GM18505 (cell line): ENCODE results near the gene TMX4.

Experiments
- ATAC-seq: cut with Tn5 transposase; IDR thresholded peaks from one replicate; pipeline ENCODE4 v1.9.1; 2021; ENCODE audit not compliant: unreplicated experiment
- POLR2A ChIP-seq: IDR thresholded peaks from 4 replicates; pipeline ENCODE4 v1.6.1; 2011; ENCODE audit warnings: borderline replicate concordance; ENCODE audit not compliant: insufficient read depth, insufficient read length; ENCODE audit errors: extremely low read depth

TMX4 gene, protein sequence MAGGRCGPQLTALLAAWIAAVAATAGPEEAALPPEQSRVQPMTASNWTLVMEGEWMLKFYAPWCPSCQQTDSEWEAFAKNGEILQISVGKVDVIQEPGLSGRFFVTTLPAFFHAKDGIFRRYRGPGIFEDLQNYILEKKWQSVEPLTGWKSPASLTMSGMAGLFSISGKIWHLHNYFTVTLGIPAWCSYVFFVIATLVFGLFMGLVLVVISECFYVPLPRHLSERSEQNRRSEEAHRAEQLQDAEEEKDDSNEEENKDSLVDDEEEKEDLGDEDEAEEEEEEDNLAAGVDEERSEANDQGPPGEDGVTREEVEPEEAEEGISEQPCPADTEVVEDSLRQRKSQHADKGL

DNA sequence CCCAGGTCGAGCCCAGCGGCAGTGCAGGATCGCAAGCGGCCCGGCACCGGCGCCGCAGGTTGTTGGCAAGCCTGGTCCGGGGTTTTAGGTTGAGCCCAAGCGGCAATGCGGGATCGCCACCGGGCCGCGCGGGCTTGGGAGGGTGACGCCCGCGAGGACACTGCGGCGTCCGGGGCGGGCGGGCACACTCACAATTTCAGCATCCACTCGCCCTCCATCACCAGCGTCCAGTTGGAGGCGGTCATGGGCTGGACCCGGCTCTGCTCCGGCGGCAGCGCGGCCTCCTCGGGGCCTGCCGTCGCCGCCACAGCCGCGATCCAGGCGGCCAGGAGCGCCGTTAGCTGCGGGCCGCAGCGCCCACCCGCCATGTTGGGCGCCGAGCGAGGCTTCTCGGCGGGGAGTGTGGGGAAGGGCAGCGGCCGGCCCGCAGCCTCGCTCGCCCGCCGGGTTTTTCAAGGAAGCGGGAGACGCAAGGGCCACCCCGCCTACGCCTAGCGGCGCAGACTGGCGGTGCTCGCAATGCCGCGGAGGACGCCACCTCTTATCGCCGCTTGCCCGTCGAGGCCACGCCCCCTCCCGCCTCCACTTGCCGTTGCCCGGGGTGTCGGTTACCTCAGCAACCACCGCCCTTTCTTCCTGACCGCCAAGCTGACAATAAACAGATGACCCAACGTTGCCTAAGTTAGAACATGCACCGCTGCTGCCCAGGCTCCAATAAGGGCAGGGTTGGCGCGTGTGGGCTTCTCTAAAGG lies at the start of gene TMX4:
TSS of gene TMX4 (minus strand) at position 516 of the 752 bp plus-strand sequence. CDS start at position 368, 148 bp downstream.
- peak; percentile 88 for ATAC-seq

DNA sequence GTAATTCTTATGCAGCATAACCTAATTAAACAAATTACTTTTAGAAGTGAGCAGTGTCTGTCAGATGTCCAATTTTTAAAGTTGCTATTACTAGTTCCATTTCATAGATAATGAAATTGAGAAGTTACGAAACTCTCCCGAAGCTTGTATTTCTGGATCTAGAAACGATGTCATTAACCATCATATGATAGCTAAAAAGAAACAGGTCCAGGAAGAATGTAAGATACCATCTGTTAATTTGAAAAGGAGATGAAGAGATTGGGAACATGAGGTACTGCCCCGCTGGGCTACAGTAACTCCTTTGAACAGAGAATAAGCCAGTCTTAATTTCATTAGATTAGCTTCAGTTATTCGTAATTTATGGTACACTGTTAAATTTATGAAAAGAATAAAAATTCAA lies 47.5 kb upstream of the TMX4 start:
- ATAC-seq, result no peak
- no peak for TF ChIP-seq POLR2A

More for the DNA sequence above, at the start of gene TMX4:
- peak; percentile 72 for TF ChIP-seq POLR2A

DNA sequence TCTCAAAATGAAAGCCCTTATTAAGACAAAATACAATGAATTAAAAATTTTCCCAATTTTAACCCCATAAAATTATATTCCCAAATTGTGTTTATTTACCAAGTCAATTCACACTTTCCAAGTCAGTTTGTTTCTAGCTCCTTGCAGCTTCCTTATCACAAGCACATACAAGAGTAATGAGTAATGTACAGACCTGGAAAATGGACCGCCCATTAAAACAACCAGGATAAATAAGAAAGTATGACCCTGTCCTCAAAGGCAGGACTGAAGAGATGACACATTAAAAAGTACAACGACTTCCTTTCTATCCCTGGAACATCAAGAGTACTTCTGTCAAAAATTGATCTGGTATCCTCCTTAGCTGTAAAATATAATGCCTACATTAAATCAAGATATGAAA lies 47.1 kb upstream of the TMX4 start:
- no peak for TF ChIP-seq POLR2A
- ATAC-seq, result no peak

DNA sequence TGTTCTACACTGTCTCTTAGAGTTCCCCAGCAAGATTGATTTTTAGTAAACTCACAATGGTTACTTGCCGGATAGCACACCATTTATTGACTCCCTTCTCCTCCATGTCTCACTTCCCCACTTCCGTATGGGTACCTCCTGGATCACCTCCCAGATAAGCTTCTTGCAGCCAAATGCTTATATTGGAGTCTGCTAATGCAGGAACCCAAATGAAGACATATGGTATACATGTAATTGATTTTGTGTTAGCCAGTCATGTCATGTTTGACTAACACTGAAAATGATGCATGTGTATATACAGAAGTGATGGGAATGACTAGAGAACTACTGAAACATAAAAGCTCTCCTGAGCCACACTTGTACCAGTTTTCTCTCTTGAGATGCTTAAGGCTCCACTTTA lies 46.1 kb upstream of the TMX4 start:
- no peak for ATAC-seq
- no peak for TF ChIP-seq POLR2A

DNA sequence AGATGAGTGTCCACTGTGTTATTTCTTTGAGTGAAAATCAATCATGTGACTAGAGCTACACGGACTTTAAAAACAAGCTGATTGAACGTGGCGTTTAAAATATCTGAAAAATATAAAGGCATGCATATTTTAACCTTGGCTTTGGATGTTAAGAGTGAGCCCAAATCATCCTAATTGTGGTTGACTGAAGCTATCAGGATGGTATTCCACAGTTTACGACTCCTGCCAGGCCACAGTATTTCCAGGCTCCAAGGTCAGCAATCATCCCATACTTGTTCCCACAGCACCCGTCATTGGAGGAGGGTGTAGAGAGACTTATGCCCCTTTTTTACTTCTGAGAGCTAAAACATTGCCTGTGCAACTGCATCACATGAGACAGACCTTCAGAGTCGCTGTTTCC lies 43.2 kb upstream of the TMX4 start:
- ATAC-seq, result no peak
- no peak for TF ChIP-seq POLR2A

DNA sequence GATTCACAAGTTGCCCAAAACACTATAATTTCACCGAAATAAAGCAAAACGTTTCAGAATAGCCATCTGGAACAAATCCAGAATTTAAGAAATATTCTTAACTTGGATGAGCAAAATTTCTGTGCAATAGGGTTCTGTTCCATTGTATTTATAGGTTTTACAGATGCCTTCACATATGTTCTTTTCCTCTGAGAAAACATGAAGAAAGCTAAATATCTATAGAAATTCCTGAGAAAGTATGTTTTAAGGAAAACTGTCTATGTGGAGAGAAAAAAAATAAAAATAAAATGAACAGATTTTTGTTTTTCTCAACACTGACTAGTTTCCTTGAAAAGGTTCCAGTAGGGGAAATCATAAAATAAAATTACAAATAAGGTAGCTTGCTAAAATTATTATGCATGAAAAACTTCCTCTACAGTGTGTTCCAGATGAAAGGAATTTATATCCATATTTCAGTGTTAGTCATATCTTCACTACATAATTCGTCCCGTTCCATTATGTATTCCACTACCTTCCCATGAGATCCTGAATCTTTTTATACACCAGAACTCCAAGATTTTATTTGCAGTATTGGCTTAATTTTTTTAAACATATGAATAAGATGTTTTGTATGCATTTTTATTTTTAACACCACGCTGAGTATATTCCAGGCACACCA lies 42.4 kb upstream of the TMX4 start:
- no peak for ATAC-seq
- TF ChIP-seq POLR2A, result no peak

DNA sequence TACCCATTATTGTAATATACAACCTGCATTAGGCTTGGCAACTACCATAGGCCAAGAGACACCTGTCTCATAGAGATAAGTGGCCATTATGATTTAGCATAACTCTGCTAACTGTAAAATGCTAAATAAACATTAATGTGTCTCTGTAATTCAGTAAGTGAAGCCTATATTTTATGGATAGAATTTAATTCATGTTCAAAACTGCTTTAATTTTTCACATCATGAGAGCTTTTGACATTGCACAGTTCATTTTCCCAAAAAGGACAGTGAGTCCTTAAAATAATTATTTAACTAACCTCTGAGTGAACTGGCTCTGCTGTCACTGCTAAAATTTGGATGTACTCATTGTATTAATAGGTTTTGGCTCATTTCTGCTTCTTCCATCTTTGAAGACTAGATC lies 41.4 kb upstream of the TMX4 start:
- no peak for ATAC-seq
- no peak for TF ChIP-seq POLR2A

DNA sequence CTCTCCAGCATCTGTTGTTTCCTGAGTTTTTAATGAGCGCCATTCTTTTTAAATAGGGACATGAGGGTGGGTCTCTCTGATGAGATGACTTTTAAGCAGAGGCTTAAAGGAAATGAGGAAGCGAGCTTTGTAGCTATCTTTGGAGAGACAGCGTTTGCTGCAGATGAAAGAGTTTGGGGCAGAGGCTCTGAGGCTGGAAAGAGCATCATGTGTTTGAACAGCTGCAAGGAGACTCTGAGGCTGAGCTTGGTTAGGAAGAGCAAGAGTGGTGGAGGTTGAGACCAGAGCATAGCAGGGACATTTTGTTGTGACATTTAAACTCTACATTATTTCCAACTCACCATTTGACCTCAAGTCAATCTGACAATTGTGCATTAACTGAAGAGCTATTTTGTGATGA lies 38.3 kb upstream of the TMX4 start:
- no peak for ATAC-seq
- no peak for TF ChIP-seq POLR2A

DNA sequence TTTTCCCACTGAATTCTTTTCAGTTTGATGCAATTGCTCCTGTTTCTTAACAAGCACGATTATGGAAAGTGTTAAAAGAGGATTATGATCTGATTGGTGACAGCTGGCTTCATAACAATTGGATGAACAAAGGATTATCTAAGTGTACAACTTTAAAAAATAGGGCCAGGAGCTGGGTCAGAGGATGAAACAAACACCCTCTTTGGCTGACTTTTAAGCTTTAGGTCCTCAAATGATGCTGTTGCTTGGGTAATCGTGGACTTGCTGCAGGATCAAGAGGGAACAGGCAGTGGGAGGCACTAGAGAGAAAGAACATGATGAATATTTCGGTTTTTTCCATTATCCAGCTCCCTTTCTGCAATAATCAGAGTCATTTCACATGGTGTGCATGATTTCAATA lies 35.5 kb upstream of the TMX4 start:
- ATAC-seq, result no peak
- no peak for TF ChIP-seq POLR2A

DNA sequence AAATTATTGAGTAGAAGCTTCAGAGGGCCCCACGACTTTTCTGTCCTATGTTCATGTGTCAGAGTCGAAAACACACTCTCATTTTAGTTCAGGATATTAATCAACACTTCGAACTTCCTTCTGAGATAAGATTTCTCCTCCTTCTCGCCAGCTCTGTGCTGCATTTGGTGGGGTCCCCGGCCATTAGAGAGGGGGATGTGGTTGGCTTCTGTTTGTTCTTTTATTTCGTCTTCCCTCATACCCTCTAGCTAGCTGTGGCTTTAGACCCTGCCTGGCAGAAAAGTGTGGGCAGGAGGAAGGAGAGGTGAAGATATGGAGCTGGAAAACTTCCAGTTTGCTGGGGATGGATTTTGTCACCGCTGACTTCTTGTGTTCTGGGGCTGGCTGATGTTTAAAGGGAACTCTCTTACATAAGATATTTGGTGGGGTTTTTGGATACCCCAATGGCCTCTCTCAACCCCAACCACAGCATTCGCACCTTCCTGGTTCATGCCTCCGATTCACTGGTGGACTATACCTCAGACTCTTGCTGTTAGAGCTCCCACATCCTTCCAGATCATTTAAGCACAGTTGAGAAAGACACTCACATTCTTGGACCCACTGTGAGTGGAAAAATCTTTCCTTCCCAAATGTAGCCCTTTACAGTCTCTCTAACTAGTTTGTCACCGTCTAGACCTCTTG lies 30.7 kb upstream of the TMX4 start:
- no peak for TF ChIP-seq POLR2A
- no peak for ATAC-seq

DNA sequence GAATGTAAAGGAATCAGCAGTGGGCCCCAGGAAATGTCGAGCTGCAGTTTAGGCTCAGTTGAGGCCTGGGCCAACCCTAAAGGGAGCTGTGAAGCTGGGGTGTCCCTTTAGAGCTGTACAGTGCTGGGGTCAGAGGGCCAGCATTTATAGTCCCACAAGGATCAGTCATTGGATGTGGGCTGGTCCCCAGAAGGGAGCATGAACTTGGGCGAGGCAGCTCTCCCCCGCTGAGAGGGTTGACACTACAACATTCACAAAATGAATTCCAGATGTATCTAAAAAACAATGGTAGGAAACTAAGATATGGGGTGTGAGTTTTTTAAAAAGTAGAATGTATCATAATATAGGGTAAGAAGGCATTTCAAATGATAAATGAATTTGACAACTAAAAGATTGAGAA lies 29.7 kb upstream of the TMX4 start:
- no peak for ATAC-seq
- TF ChIP-seq POLR2A, result no peak

DNA sequence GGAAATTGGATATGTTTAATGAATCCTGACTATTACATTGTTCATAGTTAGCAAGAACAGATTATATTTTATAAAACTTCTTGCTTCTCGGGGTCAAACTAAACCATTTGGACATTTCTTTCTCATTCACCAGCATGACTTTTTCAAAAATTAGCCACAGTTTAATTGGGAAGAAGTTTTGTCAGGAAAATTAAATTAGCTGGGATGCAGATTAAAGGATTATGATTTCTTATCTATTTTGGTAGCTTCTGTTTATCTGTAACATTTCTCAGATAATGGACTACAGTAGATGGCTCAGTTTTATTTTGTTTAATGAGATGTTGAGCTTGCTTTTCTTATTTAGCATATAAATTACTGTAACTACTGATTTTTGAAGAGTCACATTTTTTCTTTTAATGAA lies 26.4 kb upstream of the TMX4 start:
- no peak for TF ChIP-seq POLR2A
- no peak for ATAC-seq

DNA sequence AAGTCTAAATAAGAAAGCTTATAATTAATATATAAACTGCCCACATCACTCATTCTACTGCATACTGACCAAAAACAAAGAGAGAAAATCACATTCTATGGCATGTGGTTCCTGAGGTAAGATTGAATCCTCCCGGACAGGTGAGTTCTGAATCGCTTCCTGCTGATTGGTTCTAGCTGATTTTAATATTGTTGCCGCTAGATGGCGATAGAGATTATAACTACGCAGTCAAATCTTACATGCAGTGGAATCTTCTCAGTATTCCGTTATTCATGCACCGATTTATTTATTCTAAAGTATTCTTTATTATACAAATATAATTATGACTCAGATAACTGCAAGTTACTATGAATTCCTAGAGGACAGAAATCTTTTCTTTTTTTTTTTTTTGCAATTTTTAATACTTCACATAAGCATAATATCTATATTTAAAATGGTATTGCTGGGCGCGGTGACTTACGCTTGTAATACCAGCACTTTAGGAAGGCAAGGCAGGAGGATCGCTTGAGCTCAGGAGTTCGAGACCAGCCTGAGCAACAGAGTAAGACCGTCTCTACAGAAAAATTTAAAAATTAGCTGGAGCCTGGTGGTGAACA lies 24.2 kb upstream of the TMX4 start:
- peak; percentile 85 for ATAC-seq
- TF ChIP-seq POLR2A, result no peak
